Measurements from ENCODE around the gene LY6G6C. TPM values are rescaled to one million over a fixed set of nuclear protein-coding genes. Genes with fewer than 3 reads are reported as not detected.

The LY6G6C gene
- total RNA-seq, 1 experiment from 2014 or later = not detected

GRCh38 chr6:31739639-31740396, 18.3 kb upstream of the LY6G6C start, which contains the start of gene MSH5:
MSH5 (plus strand) TSS chr6:31740005; CDS start chr6:31740467, 462 bp downstream.
- DNase-seq = peak; percentile 100
- Histone ChIP-seq H3K23me2 (ENCODE audit: insufficient read length, low read depth, low read length, poor library complexity, severe bottlenecking) (peaks cover 27% of the 10 kb centered on the region), H2AFZ (ENCODE audit: low read length) (no peak within 1 kb of the TSS), H4K8ac (replicated peaks; ENCODE audit: insufficient read length, low read depth, low read length) (no peak within 1 kb of the TSS), H2AK5ac (ENCODE audit: insufficient read length, low read length) (no peak within 1 kb of the TSS), H3T11ph (ENCODE audit: low read length) (peak within 1 kb of the TSS; percentile 90), H3K79me1 (ENCODE audit: insufficient read depth, low read depth, low read length, poor library complexity, severe bottlenecking) (no peaks in the 10 kb centered on the region), H3K4me2 (ENCODE audit: insufficient read depth, insufficient read length, low read length) (peak within 1 kb of the TSS; percentile 77), H2BK5ac (ENCODE audit: insufficient read length, low read length) (peak within 1 kb of the TSS; percentile 92), H3K27ac (ENCODE audit: insufficient read length, low read depth, low read length) (peak within 1 kb of the TSS; percentile 56), H3K4me1 (ENCODE audit: insufficient read depth, low read length) (peaks cover 11% of the 10 kb centered on the region), H3K27me3 (ENCODE audit: insufficient read depth, low read length) (no peaks in the 10 kb centered on the region), H4K20me1 (ENCODE audit: control insufficient read depth, insufficient read depth, insufficient read length) (no peaks in the 10 kb centered on the region), H3K9ac (ENCODE audit: extremely low read depth, insufficient read length, low read length) (peak within 1 kb of the TSS; percentile 94), H2BK120ac (ENCODE audit: low read depth, low read length, poor library complexity, severe bottlenecking) (peak within 1 kb of the TSS; percentile 100), H3K23ac (ENCODE audit: insufficient read length, low read depth, low read length) (no peak within 1 kb of the TSS), H2BK12ac (ENCODE audit: insufficient read length, low read depth, low read length) (peak within 1 kb of the TSS; percentile 40), H2BK20ac (ENCODE audit: low read depth, low read length, poor library complexity, severe bottlenecking) (no peak within 1 kb of the TSS), H3K79me2 (ENCODE audit: insufficient read depth, low read length) (peaks cover 6% of the 10 kb centered on the region; the same call in 1 of the 2 replicates), H3K18ac (ENCODE audit: insufficient read length, low read depth, low read length) (peak within 1 kb of the TSS; percentile 100), H3K9me3 (ENCODE audit: control insufficient read depth, low read depth, low read length) (no peaks in the 10 kb centered on the region), H3K14ac (ENCODE audit: insufficient read depth, low read length) (peak within 1 kb of the TSS; percentile 100), H2BK15ac (ENCODE audit: low read depth, low read length) (no peak within 1 kb of the TSS), H4K5ac (ENCODE audit: insufficient read length, low read depth, low read length) (peak within 1 kb of the TSS; percentile 96), H3K4ac (ENCODE audit: low read depth, low read length) (peak within 1 kb of the TSS; percentile 99; the same call in 1 of the 2 replicates), H4K91ac (ENCODE audit: insufficient read length, low read depth, low read length) (peak within 1 kb of the TSS; percentile 95), H3K56ac (ENCODE audit: insufficient read length, low read depth, low read length) (no peak within 1 kb of the TSS)
- H3K4me3 Mint-ChIP-seq = peak within 1 kb of the TSS; percentile 74 to 85
- H3K27ac Mint-ChIP-seq = peak within 1 kb of the TSS; percentile 91 to 99 (median 99)
- peaks cover 14 to 33% (median 14%) of the 10 kb centered on the region in 3 experiments for H3K36me3 Mint-ChIP-seq (ENCODE audit: insufficient read depth in 1 of 3, low read depth in 3 of 3)
- peaks cover 41 to 55% of the 10 kb centered on the region in 2 experiments for H3K4me1 Mint-ChIP-seq
- no peaks in the 10 kb centered on the region for H3K9me3 Mint-ChIP-seq
- no peaks in the 10 kb centered on the region for H3K27me3 Mint-ChIP-seq (ENCODE audit: low read depth)
- no CpG with 5 or more reads among the region's 58 CpGs for WGBS (ENCODE audit: extremely low coverage, insufficient read length, low lambda C conversion rate)
- TF ChIP-seq, protein P1, sequence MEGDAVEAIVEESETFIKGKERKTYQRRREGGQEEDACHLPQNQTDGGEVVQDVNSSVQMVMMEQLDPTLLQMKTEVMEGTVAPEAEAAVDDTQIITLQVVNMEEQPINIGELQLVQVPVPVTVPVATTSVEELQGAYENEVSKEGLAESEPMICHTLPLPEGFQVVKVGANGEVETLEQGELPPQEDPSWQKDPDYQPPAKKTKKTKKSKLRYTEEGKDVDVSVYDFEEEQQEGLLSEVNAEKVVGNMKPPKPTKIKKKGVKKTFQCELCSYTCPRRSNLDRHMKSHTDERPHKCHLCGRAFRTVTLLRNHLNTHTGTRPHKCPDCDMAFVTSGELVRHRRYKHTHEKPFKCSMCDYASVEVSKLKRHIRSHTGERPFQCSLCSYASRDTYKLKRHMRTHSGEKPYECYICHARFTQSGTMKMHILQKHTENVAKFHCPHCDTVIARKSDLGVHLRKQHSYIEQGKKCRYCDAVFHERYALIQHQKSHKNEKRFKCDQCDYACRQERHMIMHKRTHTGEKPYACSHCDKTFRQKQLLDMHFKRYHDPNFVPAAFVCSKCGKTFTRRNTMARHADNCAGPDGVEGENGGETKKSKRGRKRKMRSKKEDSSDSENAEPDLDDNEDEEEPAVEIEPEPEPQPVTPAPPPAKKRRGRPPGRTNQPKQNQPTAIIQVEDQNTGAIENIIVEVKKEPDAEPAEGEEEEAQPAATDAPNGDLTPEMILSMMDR (conservative IDR thresholded peaks at IDR 0.05) = no peak

Data from H9 (cell line).